Calu3 (cell line): Measurements from ENCODE around the gene VPS37C. TPM values are rescaled to one million over a fixed set of nuclear protein-coding genes. Genes with fewer than 3 reads are reported as not detected.

ENCODE experiments used
- BruUV-seq: library from RNA; stranded (reverse); fragments of 400-500 nt; replicated peaks from 2 replicates; lab custom pipeline; 2021; lab: Mats Ljungman, UMichigan
- CTCF ChIA-PET: fragments of 300-600 bp; sonication (Branson Sonifier 250); formaldehyde crosslinking; loops from one replicate; lab custom pipeline; 2022; ENCODE audit warnings: antibody characterized with exemption; lab: Charles Lee
- DNase-seq: peaks from one replicate; pipeline ENCODE4 v3.0.0; 2022
- H3K27ac Mint-ChIP-seq: one replicate; pipeline ENCODE4 v1.8.0; 2022; ENCODE audit warnings: mixed read lengths; ENCODE audit not compliant: unreplicated experiment
- H3K27me3 Mint-ChIP-seq: one replicate; pipeline ENCODE4 v1.8.0; 2022; ENCODE audit warnings: mixed read lengths; ENCODE audit not compliant: unreplicated experiment
- H3K36me3 Mint-ChIP-seq: one replicate; pipeline ENCODE4 v1.8.0; 2022; ENCODE audit warnings: mild to moderate bottlenecking, moderate library complexity, mixed read lengths; ENCODE audit not compliant: insufficient read depth, unreplicated experiment
- H3K4me1 Mint-ChIP-seq: one replicate; pipeline ENCODE4 v1.8.0; 2022; ENCODE audit warnings: mild to moderate bottlenecking, low read depth, mixed read lengths; ENCODE audit not compliant: unreplicated experiment
- H3K4me3 Mint-ChIP-seq: one replicate; pipeline ENCODE4 v1.8.0; 2022; ENCODE audit warnings: mild to moderate bottlenecking, low read depth, moderate library complexity, mixed read lengths; ENCODE audit not compliant: unreplicated experiment
- H3K9me3 Mint-ChIP-seq: one replicate; pipeline ENCODE4 v1.8.0; 2022; ENCODE audit warnings: low read depth, mixed read lengths; ENCODE audit not compliant: unreplicated experiment
- CTCF ChIP-seq: fragments of 200-600 bp; IDR thresholded peaks from one replicate; pipeline ENCODE4 v1.8.0; 2022; ENCODE audit warnings: antibody characterized with exemption; ENCODE audit not compliant: unreplicated experiment
- intact Hi-C: fragments of 100-400 bp; cut with micrococcal nuclease; formaldehyde crosslinking; loops from one replicate; pipeline ENCODE4 v1.10.0; 2022; ENCODE audit not compliant: unreplicated experiment
- total RNA-seq: library from RNA; stranded (reverse); gene quantifications from 2 replicates; pipeline ENCODE4 v1.2.3, GENCODE V29; 2022

Gene VPS37C
- total RNA-seq, 1 experiment from 2014 or later, result 22.7 TPM

- no peak for DNase-seq
- no peaks in the 10 kb centered on the region for H3K4me1 Mint-ChIP-seq
- CTCF ChIA-PET, result no interaction called here
- H3K9me3 Mint-ChIP-seq, result no peaks in the 10 kb centered on the region
- intact Hi-C loops, result no loop called here
- H3K4me3 Mint-ChIP-seq, result no peak overlapping the region
- peaks cover 28% of the 10 kb centered on the region for H3K27me3 Mint-ChIP-seq
- no peak overlapping the region for H3K27ac Mint-ChIP-seq
- no peak for TF ChIP-seq CTCF
- no peaks in the 10 kb centered on the region for H3K36me3 Mint-ChIP-seq
- BruUV-seq, result no TSS peak
Measured at GRCh38 chr11:61109671-61110070, 51.6 kb downstream of the VPS37C start.

- Mint-ChIP-seq H3K27ac (no peak overlapping the region), H3K27me3 (peaks cover 29% of the 10 kb centered on the region), H3K36me3 (no peaks in the 10 kb centered on the region), H3K4me3 (no peak overlapping the region), H3K9me3 (no peaks in the 10 kb centered on the region), H3K4me1 (no peaks in the 10 kb centered on the region)
- intact Hi-C loops, result no loop called here
- CTCF ChIA-PET, result no interaction called here
- DNase-seq, result no peak
- no peak for TF ChIP-seq CTCF
- no TSS peak for BruUV-seq
Measured at GRCh38 chr11:61108847-61109585, 52.2 kb downstream of the VPS37C start.

- no TSS peak for BruUV-seq
- no peak overlapping the region for H3K27ac Mint-ChIP-seq
- H3K9me3 Mint-ChIP-seq, result no peaks in the 10 kb centered on the region
- CTCF ChIA-PET, result no interaction called here
- no peaks in the 10 kb centered on the region for H3K4me1 Mint-ChIP-seq
- H3K4me3 Mint-ChIP-seq, result no peak overlapping the region
- intact Hi-C loops, result no loop called here
- peaks cover 40% of the 10 kb centered on the region for H3K27me3 Mint-ChIP-seq
- DNase-seq, result no peak
- TF ChIP-seq CTCF, result no peak
- no peaks in the 10 kb centered on the region for H3K36me3 Mint-ChIP-seq
Measured at GRCh38 chr11:61107888-61108287, 53.3 kb downstream of the VPS37C start.

- CTCF ChIA-PET, result interaction anchor here (0.6 kb wide), 1 partner anchor 417 kb away, joined by 7 read pairs; no protein-coding TSS in a partner anchor
- Mint-ChIP-seq H3K36me3 (no peaks in the 10 kb centered on the region), H3K27ac (no peak overlapping the region), H3K4me3 (no peak overlapping the region), H3K9me3 (no peaks in the 10 kb centered on the region), H3K4me1 (no peaks in the 10 kb centered on the region), H3K27me3 (peaks cover 42% of the 10 kb centered on the region)
- no peak for DNase-seq
- intact Hi-C loops, result no loop called here
- no TSS peak for BruUV-seq
- no peak for TF ChIP-seq CTCF
Measured at GRCh38 chr11:61106894-61107470, 54.2 kb downstream of the VPS37C start.
